ENCODE results near the gene OTULINL.

DNA sequence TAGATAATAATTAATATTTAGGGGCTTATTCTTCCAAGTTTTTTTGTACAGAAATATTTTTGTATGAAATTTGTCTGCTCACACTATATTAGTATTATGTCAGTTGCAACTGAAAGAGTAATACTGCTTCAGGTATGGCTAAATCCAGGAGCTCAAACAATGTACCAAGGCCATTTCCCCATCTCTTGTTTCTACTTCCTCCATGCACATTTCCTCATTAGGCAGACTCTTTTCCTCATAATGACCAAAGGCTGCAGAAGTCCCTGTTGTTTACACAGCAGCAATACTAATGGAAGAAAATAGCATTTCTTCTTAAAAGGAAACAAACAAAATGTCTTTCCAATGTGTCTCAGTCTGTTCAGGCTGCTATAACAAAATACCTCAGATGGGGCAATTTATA is 9.2 kb upstream of the OTULINL start:
- no peak for TF ChIP-seq POLR2AphosphoS5 (IDR thresholded peaks at IDR 0.05; ENCODE audit: low read depth, low read length)
- TF ChIP-seq POLR2A (IDR thresholded peaks at IDR 0.05; ENCODE audit: low read depth, low read length): no peak

Measured in GM12892 (cell line).